ENCODE results near the gene MRRF.

MRRF gene

DNA sequence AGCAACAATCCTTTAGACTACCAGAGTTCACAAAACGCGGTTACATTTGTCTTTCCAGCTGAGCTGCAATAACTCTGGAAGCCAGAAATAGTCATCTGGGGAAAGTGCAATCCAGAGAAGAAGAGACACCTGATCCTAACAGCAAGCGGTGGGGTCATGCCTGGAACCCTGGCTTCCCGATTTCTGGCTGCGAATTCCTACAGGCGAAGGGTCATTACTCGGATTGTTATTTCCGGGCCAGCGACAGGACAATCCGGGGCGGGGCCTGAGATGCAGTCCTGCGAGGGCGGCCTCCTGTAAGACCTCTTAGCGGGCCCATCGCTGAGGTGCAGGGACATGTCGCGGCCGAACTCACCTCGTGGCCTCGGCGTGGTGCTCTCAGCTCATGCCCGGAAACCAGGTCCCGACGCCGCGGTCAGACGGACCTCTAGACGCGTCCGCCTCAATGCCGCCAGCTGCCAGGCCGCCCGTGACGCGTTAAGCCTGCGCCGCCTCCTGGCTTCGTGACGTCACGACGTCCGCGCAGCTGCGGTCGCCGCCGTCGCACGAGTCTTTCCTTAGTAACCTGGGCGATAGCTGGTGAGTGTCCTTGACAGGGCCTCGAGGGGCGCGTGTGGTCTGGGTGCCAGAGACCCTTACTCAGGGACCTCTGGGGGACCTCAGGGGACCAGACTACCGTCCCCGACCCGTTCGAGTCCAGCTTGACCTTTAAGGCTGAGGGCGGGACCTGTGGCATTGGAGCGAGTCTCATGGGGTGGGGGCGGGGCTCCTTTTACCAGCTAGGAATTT lies at the start of gene MRRF, which contains the start of gene RBM18:
TSS of gene MRRF (plus strand) at position 523 of the 789 bp plus-strand sequence. CDS start 6,010 bp downstream, outside the sequence.
TSS of gene RBM18 (minus strand) at position 481 of the 789 bp plus-strand sequence. CDS start 3,348 bp downstream, outside the sequence.
- peak; percentile 93 for DNase-seq
- H3K27ac Mint-ChIP-seq = peak within 1 kb of the TSS; percentile 100
- no peaks in the 10 kb centered on the region for H3K9me3 Mint-ChIP-seq
- peak within 1 kb of the TSS; percentile 99 for H3K4me3 Mint-ChIP-seq
- H3K36me3 Mint-ChIP-seq (ENCODE audit: low read depth) = peaks cover 7% of the 10 kb centered on the region
- TF ChIP-seq, protein P1, sequence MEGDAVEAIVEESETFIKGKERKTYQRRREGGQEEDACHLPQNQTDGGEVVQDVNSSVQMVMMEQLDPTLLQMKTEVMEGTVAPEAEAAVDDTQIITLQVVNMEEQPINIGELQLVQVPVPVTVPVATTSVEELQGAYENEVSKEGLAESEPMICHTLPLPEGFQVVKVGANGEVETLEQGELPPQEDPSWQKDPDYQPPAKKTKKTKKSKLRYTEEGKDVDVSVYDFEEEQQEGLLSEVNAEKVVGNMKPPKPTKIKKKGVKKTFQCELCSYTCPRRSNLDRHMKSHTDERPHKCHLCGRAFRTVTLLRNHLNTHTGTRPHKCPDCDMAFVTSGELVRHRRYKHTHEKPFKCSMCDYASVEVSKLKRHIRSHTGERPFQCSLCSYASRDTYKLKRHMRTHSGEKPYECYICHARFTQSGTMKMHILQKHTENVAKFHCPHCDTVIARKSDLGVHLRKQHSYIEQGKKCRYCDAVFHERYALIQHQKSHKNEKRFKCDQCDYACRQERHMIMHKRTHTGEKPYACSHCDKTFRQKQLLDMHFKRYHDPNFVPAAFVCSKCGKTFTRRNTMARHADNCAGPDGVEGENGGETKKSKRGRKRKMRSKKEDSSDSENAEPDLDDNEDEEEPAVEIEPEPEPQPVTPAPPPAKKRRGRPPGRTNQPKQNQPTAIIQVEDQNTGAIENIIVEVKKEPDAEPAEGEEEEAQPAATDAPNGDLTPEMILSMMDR (IDR thresholded peaks at IDR 0.05) = no peak
- peaks cover 52% of the 10 kb centered on the region for H3K4me1 Mint-ChIP-seq
- H3K27me3 Mint-ChIP-seq (ENCODE audit: low read depth, poor library complexity) = no peaks in the 10 kb centered on the region

DNA sequence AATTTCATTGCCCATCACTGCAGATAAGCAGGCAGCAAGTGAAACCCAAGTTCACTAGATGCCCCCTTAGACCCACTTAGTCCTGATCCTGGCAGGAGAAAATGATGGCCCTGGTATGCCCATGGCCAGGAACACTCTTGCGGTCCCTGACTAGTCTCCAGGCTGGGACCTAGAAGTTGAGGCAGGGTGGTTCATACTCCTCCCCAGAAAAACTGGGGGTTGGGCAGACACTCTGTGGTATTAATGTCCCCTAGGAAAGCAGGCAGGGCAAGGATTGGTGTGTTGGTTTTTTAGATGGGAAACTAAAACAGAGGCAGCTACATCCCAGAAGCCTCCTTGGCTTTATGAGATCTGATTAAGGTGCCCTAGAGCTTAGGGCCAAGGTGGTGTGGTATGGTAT lies 49.0 kb upstream of the MRRF start:
- no peak for DNase-seq
- Mint-ChIP-seq H3K27me3 (ENCODE audit: low read depth, poor library complexity) (no peaks in the 10 kb centered on the region), H3K4me1 (peaks cover 34% of the 10 kb centered on the region), H3K4me3 (no peak overlapping the region), H3K9me3 (peaks cover 7% of the 10 kb centered on the region), H3K36me3 (ENCODE audit: low read depth) (no peaks in the 10 kb centered on the region), H3K27ac (no peak overlapping the region)
- TF ChIP-seq, protein P1 (IDR thresholded peaks at IDR 0.05) = no peak

DNA sequence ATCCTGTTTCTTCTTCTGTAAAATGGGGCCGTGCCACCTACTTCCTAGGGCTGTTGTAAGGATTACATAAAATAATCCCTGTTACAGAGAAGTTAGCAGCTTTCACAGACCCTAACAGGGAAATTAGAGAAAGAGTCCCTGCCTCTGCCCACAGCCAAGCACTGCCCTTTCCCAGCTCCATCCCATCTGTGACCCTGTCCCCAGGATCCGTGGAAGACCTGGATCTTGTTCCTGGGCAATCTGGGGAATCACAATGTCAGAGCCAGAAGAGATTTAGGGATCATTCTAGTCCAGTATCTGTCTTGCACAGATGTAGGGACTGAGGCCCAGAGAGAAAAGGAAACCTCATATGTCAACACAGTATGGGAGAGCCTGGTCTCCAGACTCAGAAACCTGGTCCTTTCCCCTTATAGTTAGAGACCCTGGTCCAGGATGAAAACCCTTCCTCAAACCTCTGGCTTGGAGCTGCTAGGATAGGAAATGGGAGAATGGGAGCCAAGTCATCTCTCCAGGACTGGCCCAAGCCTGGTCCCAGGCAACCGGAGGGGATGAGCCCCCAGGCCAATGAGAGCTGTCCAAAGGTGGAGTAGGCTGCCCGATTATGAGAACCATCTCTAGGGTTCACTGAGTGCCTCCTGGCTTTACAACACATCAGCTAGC lies 48.4 kb upstream of the MRRF start:
- Mint-ChIP-seq H3K4me1 (peaks cover 34% of the 10 kb centered on the region), H3K27ac (no peak overlapping the region), H3K36me3 (ENCODE audit: low read depth) (no peaks in the 10 kb centered on the region), H3K9me3 (peaks cover 7% of the 10 kb centered on the region), H3K27me3 (ENCODE audit: low read depth, poor library complexity) (no peaks in the 10 kb centered on the region), H3K4me3 (no peak overlapping the region)
- TF ChIP-seq, protein P1 (IDR thresholded peaks at IDR 0.05) = no peak
- no peak for DNase-seq

GRCh38 chr9:122216798-122217418 lies 47.8 kb upstream of the MRRF start:
- TF ChIP-seq, protein P1 (IDR thresholded peaks at IDR 0.05) = no peak
- no peak for DNase-seq
- Mint-ChIP-seq H3K27ac (no peak overlapping the region), H3K36me3 (ENCODE audit: low read depth) (no peaks in the 10 kb centered on the region), H3K4me1 (peaks cover 34% of the 10 kb centered on the region), H3K9me3 (peaks cover 7% of the 10 kb centered on the region), H3K27me3 (ENCODE audit: low read depth, poor library complexity) (no peaks in the 10 kb centered on the region), H3K4me3 (no peak overlapping the region)

DNA sequence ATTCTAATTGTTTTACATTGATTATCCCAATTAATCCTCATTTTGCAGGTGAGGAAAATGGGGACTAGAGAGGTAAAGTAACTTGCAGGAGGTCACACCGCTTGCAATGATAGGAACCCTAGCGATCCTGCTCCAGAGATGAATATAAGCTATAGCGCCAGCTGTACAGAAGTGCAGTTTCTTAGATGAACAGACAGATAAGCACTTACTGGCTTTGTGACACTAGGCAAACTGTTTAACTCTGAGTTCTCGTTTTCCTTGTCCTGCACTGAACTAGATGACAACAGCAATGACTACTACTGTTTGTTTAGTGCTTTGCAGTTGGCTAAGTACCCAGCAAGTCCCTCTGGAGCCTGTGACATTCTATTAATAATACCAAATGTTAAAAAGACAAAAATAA lies 47.0 kb upstream of the MRRF start:
- TF ChIP-seq, protein P1 (IDR thresholded peaks at IDR 0.05) = no peak
- Mint-ChIP-seq H3K4me3 (no peak overlapping the region), H3K27me3 (ENCODE audit: low read depth, poor library complexity) (no peaks in the 10 kb centered on the region), H3K4me1 (peaks cover 31% of the 10 kb centered on the region), H3K9me3 (peaks cover 7% of the 10 kb centered on the region), H3K36me3 (ENCODE audit: low read depth) (no peaks in the 10 kb centered on the region), H3K27ac (no peak overlapping the region)
- no peak for DNase-seq

Data from nephron progenitor cell (in vitro differentiated cells).